GM18505 (cell line): ENCODE results near the gene PRR9.

Experiments used
- ATAC-seq: cut with Tn5 transposase; IDR thresholded peaks from one replicate; pipeline ENCODE4 v1.9.1; 2021; ENCODE audit not compliant: unreplicated experiment
- POLR2A ChIP-seq: IDR thresholded peaks from 4 replicates; pipeline ENCODE4 v1.6.1; 2011; ENCODE audit warnings: borderline replicate concordance; ENCODE audit not compliant: insufficient read depth, insufficient read length; ENCODE audit errors: extremely low read depth

The PRR9 gene

DNA sequence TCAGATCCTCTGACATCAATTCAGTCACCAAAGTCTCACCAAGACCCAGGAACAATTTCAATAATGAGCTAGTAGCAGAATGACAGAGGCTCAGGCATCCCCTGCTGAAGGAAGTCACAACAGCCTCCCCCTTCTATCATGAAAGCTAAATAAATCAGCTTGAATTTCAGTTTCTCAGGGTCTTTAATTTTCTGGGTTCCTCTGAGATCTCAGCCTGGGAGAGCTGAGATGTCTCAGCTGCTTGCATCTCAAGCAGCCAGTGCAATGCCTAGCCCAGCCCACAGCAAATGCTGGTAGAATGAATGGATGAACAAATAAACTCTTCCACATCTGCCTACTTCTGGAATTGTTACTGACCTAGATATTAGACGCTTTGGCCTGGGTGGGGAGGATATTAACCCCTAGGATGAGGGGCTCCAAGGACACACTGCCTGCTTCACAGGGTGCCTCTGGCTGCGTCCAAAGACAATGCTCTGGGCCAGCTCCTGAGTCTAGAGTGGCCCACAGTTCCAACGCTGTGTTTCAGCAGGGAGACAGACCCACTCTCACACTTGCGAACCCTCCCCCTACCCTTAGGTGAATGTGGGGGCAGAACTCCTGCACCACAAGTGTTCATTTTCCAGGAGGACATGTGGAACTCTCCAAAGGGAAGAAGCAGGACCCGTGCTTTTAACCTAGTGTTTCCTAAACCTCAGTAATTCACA, 30.9 kb downstream of the PRR9 start:
- no peak for TF ChIP-seq POLR2A
- ATAC-seq = no peak

DNA sequence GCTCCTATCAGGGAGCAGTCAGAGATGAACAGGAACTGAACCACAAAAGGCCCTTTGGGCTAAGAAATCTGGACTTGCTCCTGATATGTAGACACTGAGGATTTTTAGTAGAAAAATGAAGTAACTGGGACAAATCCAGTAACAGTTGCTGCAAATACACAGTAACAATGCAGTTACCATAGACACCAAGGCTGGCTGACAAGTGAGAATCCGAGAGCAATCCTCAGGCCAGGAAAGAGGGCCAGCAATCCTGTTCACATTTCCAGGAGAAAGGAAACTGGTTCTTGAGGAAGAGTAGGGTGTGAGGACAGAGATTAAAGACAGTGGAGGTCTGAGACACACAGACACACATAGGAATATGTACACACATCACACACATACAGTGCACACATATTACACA, 32.8 kb downstream of the PRR9 start:
- no peak for TF ChIP-seq POLR2A
- no peak for ATAC-seq

DNA sequence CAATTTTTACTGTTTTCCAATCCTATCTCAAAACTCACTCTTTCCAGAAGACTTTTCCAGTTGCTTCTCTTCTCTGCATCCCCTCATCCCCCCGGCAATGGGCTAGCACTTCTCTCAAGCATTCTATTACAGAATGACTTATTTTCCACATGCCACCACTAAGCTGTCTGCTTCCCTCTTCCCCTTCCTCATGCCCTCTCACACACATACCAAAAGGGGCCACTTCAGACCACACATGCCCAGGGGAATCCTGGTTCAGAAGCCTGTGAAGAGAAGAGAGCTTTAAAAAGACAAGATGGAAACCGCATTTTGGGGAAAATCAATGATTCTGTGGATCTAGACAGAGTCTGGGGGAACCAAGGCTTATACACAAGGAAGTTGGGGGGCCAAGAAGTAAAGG, 33.7 kb downstream of the PRR9 start:
- no peak for TF ChIP-seq POLR2A
- no peak for ATAC-seq

DNA sequence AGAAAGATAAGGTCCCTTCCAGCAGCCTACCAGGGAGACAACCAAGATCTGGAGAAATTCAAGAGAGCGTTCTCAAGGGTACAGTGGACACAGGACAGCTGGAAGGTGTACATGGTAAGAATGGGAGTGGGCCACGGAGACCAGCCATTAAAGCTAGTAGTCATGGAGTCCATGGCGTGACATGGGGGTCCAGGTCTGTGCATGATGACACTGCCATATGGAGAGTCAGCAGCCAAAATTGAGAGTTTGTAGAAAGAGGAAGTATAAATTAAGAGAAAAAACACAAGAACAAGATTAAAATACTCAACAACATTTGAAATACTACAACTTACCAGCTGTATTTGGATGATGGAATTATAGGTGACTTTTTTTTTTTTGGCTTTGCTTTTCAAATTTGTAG, 34.2 kb downstream of the PRR9 start:
- TF ChIP-seq POLR2A = no peak
- ATAC-seq = no peak

DNA sequence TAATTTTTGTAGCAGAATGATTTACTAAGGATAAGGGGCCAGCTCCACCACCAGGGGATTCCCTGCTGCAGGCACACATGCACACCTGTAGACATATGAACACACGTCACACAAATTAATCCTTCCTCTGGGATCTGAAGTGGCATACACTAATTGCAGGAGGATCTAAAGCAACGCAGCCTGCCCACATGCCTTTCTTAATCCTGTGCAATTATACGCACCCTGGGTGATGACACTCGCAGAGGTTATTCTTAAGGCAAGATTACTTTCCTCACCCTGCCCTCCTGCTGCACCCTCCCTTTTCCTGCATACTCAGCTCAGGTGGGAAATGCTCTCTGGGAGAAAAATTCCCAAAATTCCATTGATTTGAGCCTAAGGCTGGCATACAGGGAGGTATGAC, 34.6 kb downstream of the PRR9 start:
- TF ChIP-seq POLR2A = no peak
- no peak for ATAC-seq

DNA sequence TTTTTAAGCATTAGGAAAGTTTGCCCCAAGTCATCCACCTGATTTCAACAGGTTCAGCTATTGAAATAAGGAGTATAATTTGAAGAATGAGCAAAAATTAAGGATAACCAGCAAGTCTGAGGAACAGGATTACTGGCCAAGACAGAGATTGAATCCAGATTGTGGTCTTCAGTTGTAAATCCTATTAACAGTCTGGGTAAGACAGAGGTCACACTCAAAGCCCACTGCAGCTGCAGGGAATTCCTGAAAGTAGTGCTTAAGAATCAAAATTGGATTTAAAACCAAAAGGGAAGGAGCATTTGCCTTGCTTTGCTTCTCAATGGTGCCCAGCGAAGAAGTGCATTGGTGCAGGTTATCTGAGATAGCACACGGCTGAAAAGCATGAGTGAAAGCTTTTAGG, 35.7 kb downstream of the PRR9 start:
- ATAC-seq = no peak
- TF ChIP-seq POLR2A = no peak

DNA sequence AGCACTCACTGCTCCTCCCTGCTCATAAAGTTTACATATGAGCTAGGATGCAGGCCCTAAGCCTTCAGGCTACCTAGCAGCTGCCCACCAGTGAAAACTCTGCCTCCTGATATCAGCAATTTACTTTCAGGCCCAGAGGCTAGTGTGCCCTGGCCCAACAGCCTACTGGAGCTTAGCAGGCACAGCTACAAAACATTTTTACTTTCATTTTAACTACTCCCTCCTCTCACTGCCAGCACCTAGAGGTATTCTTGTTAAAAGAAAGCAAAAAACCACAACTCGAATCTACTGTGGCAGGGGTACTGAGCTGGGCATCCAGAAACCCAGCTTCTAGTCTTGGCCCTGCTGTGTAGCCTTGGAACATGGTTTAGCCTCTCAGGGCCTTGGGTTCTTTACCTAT, 36.3 kb downstream of the PRR9 start:
- no peak for ATAC-seq
- TF ChIP-seq POLR2A = no peak

DNA sequence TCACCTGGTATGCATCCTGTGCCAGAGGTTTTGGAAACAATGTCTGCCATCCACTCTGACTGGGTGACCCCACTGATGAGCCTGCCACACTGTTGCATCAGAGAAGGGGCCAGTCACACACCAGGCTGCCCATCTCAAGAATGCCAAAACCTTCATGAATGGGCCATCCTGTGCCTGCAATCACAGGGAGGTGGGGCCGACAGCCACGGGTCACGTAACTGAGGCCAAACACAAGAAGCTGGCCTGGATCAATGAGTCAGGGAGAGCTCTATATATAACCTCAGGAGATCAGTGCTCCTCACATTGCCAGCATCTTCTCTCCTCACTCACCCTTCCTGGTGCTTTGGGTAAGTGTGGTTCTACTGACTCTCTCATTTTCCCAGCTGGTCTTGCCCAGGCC, 42.0 kb downstream of the PRR9 start, which contains the start of gene LORICRIN:
Gene LORICRIN (plus strand): TSS at position 301 of the 400 bp plus-strand sequence. CDS start 1,263 bp downstream, outside the sequence.
- TF ChIP-seq POLR2A = no peak
- no peak for ATAC-seq

DNA sequence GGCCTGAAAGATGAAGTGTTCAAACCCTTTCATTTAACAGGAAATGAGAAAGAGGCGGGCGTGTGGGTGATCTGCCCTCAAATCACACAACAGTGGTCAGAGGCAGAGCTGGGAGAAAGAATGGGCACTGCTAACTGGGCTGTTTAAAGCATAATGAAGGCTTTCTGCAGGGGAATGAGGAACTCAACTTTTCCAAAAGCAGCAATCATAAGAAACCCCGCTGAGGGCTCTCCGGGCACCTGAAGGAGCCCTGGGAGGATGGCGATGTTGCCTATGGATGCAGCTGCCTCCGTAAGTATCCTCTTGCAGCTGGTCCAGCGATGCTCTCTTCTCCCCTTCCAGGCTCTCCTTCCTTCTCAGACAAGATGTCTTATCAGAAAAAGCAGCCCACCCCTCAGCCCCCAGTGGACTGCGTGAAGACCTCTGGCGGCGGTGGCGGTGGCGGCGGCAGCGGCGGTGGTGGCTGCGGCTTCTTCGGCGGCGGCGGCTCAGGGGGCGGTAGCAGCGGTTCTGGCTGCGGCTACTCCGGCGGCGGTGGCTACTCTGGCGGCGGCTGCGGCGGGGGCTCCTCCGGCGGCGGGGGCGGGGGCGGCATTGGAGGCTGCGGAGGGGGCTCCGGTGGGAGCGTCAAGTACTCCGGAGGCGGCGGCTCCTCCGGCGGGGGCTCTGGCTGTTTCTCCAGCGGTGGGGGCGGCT, 43.3 kb downstream of the PRR9 start:
- ATAC-seq = no peak
- TF ChIP-seq POLR2A = no peak

DNA sequence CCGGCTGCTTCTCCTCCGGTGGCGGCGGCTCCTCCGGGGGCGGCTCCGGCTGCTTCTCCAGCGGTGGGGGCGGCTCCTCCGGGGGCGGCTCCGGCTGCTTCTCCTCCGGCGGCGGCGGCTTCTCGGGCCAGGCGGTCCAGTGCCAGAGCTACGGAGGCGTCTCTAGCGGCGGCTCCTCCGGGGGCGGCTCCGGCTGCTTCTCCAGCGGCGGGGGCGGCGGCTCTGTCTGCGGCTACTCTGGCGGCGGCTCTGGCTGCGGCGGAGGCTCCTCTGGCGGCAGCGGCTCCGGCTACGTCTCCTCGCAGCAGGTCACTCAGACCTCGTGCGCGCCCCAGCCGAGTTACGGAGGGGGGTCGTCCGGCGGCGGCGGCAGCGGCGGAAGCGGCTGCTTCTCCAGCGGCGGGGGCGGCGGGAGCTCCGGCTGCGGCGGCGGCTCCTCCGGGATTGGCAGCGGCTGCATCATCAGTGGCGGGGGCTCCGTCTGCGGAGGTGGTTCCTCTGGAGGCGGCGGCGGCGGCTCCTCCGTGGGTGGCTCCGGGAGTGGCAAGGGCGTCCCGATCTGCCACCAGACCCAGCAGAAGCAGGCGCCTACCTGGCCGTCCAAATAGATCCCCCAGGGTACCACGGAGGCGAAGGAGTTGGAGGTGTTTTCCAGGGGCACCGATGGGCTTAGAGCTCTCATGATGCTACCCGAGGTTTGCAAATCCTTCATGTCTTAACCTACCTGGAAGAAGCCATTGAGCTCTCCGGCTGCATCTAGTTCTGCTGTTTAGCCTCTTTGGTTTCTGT, 44.1 kb downstream of the PRR9 start:
- TF ChIP-seq POLR2A = no peak
- ATAC-seq = no peak

DNA sequence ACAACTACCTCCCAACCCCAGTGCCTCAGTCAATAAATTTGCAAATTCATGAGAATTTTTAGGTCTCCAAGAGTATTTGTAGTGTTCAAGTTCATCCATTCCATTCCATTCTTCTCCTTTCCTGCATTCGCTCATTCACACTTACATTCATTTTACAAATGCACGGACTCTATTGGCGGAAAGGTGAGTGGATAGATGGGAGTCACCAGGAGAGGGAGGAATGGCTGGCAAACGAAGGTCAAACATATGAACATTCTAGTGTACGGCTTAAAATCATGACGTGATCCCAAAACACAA, 44.6 kb downstream of the PRR9 start:
- ATAC-seq = no peak
- TF ChIP-seq POLR2A = no peak

DNA sequence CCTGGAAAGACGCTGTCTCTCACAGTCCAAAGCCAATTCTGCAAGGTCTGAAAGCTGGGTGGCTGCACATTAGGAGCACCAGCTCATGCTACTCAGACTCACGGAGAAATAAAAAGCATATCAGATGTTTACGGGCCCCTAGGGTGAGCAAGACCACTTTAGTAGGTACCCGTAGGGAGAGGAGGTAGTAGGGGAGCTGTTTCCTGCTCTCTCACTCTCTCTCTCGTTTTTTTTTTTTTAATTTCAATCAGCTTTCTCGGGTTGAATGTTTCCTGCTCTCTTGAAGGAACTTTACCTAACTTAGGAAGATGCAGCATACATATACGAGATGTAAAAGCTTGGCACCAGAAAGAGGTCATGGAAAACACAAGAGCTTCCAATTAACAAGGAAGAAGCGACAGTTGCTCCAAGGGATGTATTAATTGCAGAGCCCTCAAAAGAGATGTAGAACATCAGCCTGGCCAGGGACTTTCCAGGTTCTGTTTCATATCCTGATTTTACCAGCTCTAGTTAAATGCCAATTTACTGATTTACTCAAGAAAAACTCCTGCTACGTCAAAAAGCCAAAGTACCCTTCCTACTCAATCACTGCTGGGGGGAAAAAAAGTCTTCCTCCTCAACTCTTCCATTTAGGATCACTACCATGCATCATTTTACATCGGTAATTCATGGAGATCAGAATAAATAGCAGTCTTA, 45.2 kb downstream of the PRR9 start:
- no peak for TF ChIP-seq POLR2A
- ATAC-seq = no peak

DNA sequence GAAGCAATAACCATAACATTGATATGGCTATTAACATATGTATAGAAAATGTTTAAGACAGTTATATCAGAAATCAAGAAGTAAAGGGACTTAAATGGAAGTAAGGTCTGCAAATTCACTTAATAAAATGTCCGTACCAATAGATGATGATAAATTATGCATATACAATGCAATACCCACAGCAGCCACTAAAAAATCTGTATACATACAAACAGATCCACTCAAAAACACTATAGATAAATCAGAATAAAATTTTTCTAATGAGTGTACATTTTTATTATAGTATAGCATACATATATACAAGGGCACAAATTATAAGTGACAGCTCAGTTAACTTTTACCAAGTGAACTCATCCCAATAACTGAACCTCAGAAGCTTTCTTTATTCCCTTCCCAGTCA, 48.1 kb downstream of the PRR9 start:
- TF ChIP-seq POLR2A = no peak
- no peak for ATAC-seq
